ENCODE data around the gene BCDIN3D.

- TF ChIP-seq YY1 (IDR thresholded peaks at IDR 0.05; ENCODE audit: low read depth) (no peak), CHD2 (IDR thresholded peaks at IDR 0.05; ENCODE audit: low read length, partially characterized antibody) (no peak), FOXJ3 (CRISPR knock-in tag; IDR thresholded peaks at IDR 0.05) (no peak), CTCF (IDR thresholded peaks at IDR 0.05) (peak; percentile 82), USF1 (IDR thresholded peaks at IDR 0.05; ENCODE audit: borderline replicate concordance, low read depth) (no peak), SIN3A (IDR thresholded peaks at IDR 0.05; ENCODE audit: borderline replicate concordance, low read depth, low read length) (no peak)
These were observed 3.8 kb downstream of the BCDIN3D start for GRCh38 chr12:49838973-49839633.
